ENCODE results near the gene PADI6.
A peak's percentile ranks its signal among the peaks of the same experiment; 100 is the strongest.
"Not testable (repeated sequence)": the region's sequence is repeated elsewhere in the genome, so short reads cannot be mapped to it uniquely, and the experiment has no call there.

The PADI6 gene

DNA sequence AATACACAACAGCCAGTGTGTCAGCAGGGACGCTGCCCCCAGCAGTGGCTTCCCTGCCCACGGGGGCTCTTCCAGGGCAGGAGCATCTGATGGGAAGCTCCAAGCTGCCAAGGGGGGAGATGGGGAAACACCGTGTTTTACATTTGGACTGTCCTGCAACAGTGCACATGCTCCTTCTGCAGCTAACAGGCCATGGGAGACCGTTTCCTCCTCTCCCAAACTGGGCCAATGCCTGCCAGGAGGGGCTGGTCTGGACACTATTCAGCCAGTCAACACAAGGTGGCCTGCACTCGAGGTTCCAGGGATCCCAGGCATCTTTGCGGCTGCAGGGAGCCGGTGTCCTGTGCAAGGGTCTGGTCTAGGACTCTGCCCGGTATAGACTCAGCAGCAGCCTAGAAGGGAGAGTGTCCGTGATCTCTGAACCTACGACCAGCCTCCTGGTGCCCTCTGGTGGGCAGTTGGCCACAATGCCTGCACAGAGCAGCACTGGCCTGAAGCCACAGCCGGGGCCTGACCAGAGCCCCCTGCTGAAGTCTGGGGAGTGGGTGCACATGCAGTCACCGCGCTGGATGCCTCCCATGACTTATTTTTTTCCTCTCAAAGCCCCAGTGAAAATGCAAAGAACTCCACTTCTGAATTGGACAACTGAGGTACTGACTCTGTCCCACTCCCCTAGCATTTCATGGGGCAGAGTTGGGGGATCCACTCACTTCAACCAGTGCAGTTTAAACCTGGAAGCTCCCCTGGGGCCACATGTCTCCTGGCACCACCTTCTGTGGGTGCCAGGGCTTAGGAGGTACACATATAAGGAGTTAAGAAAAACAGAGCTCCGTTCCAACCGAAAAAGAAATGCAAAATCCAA is 34.1 kb downstream of the PADI6 start:
- DNase-seq: peak; percentile 36

DNA sequence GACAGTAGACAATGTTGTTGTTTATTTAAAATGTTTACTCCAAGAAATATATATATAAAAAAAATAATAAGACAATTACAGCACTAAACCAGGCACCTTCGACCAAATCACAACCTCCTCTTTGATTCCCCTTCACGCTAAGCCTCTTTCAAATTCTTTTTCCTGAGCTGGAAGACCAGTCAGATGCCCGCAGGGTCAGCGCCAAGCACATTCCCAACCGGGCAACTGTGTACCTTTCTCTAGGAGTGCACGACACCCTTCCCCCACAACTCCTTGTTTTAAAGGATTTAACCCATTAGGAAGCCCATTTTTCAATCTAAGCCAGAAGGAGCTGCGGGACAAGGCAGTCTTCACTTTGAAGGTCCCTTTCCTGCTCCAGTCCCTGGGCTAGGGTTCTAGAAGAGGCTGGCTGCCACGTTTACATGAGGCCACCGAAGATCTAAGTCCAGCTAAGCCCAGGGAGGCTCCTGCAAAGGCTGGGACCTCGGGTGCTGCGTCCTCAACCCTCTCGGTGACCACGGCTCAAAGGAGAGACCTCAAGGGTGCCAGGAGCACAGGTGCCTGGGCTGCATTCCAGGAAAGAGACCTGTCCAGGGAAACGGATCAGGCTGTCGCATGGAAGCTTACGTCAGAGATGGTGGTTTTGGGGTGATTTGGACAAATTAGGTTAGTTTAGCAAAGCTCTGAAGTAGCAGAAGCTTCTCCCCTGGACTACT is 34.9 kb downstream of the PADI6 start:
- DNase-seq: not testable (repeated sequence)

DNA sequence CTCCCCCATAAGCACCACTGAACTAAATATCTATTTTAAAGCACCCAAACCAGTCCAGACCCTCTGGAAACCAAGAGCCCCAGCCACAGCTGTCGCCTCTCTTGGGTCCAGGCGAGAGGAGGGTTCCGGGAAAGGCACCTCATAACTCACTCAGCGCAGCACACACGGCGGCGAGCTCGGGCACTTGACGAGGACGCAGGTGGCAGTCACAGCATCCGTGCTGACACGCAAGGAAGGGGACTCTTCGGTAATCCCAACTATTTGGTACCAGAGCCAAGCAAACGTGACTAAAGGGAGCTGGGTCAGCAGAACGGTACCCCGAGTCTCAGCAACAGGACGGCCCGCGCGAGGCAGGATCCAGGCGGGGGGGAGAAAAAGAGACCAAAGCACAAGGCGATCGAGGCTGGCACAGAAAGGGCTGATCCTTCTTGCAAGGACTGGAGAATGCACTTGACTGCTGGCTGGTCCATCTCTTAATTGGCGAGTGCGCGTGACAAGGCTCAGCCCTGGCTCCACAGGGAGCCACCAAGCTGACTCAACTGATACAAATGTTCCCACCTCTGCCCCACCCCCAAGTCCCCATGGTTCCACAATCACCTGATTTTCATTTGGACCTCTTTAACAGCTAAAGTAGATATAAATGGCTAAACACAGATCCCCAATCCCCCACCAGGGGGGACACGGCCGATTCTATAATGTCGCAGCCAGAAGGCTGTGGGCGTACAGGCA is 36.0 kb downstream of the PADI6 start:
- not testable (repeated sequence) for DNase-seq

DNA sequence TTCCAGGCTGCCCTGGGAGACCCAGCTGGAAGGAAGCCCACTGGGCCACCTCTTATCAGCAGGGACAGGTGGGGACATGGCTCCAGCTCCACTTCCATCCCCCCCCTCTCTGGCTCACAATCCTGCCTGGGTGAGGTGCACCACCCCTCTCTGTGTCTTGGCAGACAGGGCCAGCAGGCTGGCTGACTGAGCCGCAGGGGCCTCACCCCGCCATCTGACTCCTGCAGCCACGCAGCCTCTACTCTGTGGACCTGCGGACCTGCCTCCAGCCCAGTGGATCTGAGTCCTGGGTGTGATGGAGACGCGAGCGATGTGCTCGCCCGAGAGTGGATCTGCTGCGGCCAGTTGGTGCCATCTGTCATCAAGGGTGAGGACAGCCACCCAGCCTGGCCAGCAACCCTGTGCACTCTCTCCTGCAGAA is 37.4 kb downstream of the PADI6 start:
- DNase-seq: no peak

DNA sequence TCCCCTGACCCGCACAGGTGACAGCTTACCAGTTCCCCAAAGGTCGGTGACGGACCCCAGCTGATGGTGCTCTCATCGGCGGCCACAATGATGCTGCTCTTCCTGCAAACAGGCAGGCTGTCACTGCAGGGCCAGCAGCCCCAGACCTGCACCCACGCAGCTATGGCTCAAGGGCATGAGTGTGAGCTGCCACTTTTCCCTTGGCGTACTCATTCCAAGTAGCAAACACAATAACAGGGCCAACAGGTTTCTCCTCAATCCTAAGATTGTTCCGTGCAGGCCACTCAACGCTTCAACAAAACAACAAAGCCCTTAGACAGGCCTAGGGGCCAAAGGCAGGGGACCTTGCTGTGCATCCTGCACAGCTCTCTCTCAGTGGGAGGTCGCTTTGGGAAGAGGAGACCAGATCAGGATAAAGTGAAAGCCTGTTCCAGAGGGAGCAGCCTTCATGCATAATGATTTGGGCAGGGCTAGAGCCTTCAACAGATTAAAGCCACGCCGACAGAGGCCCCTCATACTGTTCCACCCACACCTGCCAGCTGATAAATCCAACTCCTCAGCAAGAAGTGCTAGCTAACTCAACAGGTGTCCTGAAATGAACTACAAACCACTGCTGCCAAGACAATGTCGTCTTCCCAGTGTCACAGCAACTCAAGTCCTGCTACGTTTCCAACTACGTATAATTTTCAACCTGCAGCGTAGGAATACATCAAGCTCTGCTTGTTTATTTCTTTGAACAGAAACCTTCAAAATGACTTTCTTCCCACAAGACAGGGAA is 40.3 kb downstream of the PADI6 start:
- DNase-seq: no peak

DNA sequence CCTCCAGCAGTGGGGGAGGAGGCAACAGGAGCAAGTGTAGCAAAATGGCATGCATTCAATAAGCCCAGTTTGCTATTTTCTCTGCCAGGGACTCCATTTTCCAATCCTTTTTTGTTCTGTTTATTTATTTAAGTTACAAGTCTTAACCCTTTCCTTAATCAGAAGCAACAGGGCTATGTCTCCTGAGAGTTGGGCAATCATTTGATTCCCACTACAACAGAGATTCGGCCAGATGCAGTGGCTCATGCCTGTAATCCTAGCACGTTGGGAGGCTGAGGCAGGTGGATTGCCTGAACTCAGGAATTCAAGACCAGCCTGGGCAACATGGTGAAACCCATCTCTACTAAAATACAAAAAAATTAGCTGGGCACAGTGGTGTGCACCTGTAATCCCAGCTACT is 42.0 kb downstream of the PADI6 start:
- no peak for DNase-seq

DNA sequence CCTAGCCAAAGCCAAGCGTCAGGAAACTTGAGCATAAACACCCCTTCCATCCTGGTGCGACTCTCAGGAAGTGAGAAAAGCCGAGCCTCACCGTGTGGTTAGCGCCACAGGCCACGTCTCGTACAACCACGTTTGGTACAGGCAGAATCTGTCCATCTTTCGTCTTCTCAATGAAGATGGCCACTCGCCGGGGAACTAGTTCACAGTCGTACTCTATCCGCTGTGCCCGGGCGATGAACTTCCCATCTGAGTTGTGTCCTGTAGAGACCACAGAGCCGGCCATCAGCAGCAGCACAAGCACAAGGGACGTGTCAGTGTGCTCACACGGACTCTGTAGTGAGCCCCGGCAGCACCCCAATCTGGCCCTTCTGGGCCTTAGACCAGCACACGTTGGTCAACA is 44.4 kb downstream of the PADI6 start:
- DNase-seq: no peak

DNA sequence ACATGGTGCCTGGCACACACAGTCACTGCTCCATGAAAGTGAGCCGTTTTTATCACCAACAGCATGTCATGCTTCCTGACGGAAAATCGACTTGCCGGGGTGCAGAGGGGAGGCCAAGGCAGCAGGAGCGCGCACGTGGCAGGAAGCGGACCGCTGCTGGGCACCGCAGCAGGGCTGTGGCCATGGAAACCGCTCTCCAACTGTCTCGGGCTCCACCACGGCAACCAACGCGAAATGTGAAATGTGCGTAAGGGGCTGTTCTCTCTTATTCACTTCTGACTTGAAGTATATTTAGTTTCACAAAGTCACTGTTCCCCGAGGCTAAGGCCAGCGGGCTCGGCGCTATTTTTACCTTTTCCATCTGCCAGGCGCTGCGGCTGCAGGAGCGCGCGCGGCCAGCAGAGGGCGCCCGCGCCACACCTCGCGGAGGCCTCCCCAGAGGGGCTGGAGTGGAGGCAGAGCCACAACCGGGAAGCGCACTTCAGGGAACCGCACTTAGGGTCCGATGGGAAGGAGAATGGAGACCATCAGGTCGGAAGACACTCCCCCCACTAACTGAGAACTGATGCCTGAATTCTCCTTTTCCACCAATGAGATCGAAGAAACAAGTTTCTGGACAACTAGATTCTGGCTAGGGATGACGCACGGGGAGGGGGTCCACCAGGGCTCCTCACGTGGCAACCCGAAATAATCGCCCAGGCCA is 47.8 kb downstream of the PADI6 start:
- DNase-seq: no peak

DNA sequence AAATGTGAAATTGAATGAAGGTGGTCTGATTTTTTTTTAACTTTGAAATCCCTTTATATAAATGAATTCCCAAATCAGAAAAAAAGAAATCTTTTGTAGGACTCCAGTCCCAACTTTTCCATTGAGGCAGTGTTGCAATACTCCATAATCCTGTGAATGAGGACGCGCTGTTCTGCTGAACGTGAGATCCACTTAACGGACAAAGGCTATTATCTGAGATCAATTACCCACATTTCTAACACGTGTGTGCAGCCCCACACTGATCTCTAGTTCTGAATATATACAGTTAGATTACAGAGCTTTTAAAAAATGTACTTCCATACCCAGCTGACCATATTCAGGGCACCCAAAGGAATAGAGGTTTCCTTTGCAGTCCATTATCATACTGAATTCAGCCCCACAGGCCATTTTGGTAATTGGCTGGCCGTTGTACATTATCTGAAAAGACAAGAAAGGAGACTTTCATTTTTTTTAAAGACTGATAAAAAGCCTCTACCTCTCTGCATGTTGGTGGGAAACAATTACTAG is 48.5 kb downstream of the PADI6 start:
- DNase-seq: no peak

DNA sequence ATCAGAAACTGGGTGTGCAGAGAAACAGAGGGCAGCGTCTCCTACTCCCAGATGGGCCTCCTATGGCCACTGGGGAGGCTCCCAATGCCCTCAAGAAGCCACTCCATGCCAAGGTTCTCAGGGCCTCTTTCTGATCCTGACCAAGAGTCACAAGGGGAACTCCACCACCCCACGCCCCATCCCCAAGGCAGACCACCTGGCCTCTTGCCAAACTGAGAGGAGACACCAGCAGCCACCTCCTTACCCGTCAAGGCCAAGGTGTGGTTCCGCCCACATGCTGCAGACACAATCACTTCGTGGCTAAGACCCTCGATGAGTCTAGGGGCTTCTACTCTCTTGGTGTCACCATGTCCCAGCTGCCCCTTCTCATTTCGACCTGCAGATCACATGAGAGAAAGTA is 50.5 kb downstream of the PADI6 start:
- no peak for DNase-seq

DNA sequence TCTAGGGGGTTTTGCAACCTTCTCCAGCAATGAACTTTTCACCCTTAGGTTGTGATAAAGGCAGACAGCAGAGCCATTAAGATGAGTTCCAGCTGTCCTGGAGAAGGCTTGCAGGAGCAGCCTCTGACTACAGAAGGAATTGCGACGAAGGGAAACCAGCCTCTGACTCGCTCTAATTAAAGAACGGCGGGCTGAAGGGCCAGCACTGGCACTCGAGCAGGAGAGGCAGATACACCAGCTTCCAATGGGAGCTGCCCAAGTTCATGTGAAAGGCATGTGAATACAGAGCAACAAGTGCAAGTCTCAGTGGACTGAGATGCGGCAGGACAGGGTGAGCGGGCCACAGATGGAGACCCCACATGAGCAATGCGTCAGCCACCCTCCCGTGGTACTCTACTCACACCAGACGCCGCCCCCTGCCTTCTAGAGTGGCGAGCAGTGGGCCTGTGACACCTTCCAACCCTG is 51.8 kb downstream of the PADI6 start:
- no peak for DNase-seq

DNA sequence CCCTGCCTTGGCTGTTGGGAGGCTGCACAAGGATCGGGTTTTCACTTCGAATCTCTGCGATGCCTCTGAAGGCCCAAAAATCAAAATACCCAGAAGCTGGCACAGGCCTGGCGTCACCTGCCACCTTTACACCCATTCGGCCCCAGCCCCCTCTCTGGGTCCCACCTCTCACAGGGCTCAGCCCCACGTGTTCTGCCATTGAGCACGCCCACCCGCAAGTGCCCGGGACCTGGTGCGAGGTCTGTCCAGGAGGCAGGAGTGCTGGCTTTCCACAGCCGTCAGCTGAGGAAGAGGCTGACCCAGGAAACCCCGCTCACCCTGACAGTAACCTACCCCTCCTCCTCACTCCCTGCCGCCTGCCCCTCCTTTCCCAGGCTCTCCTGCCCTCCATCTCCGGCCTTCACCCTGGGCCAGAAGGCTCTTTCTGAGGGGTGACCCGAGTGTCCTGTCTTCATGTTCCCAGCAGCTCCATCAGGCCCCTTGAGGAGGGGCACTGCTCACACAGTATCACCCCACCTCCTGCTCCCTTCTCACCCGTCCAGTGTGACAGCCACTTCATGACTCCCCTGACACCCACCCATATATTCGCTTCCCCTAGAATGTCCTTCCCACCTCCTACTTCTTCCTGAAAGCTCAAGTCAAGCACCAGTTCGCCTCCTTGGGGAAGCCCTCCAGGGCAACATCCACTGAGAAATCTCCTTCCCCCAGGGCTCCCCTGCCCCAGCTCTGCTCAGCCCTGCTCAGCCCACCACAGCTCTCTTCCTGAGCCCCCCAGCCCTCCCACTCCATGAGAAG is 54.0 kb downstream of the PADI6 start:
- DNase-seq: no peak

DNA sequence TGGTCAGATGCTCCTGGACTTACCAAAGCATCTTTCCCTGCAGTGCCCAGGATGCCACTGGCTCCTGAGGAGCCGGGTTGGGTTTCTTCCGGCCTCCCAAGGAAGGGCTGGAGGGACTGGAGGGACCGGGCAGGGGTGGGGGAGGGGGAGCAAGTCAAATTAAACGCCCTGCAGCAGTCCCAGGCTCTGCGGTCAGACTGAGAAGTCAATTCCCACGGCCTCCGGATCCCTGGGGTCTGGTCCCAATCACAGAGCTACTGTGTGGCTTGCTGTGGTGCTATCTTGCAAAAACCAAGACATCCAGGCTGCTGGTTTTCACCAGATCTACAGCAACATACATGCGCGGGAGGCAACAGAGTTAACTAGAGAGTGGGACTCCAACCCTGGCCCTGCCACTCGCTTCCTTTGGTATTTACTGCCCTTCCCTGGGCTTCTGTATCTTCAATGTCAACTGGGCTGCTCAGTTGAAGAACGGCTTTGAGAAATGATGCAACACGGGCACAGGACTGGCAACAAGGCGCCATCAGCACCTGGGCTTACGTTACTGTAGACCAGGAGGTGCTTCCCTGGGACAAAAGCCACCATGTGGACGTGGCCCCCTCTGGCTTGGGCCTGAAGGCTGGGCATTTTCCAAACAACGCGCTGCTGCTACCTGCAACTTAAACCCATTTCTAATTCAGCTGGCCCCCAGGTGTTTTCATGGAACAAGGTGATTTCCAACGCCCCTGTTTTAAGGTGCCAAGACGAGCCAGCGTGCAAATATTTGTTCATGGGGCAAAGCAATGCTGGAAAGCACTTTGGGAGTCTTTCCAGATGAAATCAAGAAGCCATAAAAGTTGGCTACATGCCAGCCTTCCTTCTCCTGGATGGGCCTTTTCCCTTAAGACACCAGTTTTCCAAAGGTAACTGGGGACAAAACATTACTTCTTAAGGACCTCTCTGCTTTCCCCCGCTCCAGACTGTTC is 56.0 kb downstream of the PADI6 start:
- no peak for DNase-seq

DNA sequence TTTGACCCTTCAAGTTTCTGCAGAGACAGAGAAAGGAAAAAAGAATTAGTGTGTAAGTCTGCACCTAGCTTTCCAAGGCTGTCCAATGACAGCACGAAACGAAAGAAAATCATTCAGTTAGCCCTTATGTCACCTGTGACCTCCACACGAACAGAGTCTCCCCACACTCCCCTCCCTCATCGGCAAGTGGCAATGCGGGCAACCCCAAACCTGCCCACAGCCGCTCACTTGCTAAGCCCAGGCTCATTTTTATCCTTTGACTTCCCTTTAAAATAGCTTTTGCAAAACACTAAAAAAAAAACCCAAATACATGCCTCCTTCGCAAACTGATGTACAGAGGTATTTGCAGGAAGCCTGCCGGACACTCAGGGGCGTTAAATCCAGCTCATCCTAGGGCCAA is 57.2 kb downstream of the PADI6 start:
- no peak for DNase-seq

DNA sequence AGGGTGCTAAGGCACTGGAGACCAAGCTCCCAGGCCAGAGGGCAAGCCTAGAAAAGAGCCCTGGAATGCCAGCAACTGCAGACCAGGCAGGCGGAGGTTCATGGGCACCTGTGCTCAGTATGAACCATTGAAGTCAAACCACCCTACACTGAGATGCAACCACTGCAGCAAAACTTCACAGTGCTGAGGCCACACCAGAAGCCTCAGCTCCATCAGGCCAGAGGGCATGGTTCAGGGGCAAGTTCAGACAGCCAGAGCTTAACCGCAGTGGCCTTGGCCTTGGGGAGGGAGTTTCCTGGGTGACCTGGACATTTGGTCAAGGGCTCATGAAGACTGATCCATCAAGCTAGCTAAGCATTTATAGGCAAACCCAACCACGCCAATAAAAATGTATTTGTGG is 60.4 kb downstream of the PADI6 start:
- DNase-seq: no peak

DNA sequence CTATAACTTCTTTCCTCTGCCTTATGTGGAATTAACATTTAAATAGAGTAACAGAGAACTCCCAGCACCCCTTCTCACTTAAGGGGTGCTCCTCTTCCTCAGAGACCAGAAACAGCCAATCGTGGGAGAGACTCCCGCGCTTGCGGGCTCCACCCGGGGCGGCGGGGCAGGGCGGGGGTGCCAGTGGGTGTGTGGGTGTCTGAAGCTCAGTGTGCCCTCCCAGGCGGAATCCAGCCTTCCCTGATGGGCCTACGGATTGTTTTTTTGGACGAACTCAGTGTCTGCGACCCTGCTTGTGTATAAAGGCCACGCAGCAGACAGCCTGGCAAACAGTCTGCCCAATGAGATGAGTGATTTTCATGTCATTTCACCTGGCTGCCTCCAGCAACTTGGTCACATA is 61.3 kb downstream of the PADI6 start:
- DNase-seq: no peak

DNA sequence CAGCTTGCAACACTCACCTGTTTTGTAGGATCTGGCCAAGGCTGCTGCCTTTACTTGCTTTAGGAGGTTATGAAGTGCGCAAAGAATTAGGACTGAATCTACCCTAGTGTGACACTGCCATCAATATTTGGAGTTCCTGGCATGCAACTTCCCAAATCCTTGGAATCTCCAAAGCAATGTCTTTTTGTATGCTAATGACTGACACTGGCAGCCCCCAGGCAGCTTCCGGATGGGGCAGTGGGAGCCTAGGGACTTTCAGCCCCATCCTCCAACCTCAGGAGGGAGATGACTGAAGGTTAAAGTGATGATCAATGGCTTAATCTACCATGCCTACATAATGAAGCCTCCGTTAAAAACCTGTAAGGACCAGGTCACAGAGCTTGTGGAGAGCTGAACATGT is 62.0 kb downstream of the PADI6 start:
- no peak for DNase-seq

DNA sequence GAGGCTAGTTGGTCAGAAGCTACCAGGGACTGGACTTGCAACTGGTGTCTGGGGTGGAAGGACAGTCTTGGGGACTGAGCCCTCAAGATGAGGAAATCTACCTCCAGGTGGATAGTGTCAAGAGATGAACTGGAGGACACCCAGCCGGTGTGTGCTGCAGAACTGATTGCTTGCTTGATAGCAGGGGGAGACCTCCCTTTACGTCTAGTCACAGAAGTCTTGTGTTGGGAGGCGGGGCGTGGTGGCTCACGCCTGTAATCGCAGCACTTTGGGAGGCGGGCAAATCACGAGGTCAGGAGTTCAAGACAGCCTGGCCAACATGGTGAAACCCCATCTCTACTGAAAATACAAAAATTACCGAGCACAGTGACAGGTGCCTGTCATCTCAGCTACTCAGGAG is 62.6 kb downstream of the PADI6 start:
- no peak for DNase-seq

DNA sequence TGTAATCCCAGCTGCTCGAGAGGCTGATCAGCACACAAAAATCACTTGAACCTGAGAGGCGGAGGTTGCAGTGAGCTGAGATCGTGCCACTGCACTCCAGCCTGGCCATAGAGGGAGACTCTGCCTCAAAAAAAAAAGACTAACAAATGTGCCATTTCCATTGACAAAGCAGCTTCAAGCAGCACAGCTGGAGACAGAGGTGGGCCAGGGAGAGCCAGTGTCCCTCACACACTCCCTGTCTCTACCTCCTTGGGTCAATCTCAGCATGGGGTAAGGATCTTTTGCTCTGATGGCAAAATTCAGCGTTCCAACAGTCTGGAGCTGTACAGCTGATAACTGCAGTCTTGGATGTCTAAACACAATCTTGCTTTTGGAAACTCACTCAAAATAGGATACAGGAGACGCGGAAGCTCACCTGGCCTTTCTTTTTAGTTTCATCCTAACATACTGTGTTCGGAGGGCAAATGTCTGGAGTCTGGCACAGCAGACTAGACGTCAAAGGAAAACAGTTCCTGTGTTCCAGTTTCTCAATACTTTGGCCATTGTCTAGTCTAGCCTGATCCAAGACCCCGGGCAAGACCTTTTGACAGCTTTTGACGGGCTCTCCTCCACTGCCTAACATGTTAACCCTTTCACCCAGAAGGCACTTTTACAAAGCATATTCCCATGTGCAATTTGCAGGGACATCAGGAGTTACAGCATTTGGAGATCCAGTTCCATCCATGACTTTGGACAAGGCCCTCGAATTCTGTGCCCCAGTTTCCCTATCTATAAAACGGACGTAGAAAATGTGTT is 64.6 kb downstream of the PADI6 start:
- no peak for DNase-seq

Measured in NCI-H2227 treated with DMSO at 0.1 percent for 48 hours (cell line).